Mammary epithelial cell (primary cell): ENCODE data around the gene ATP8A2.

Experiments used
- CTCF ChIP-seq, 2 donors: IDR thresholded peaks in 1 of 2; conservative IDR thresholded peaks in 1 of 2; 2 replicates each; pipeline ENCODE4 v1.5.1; 2011 to 2012; ENCODE audit warnings: inconsistent platforms in 2 of 2, low read length in 2 of 2, mild to moderate bottlenecking in 2 of 2, control low read depth in 1 of 2, low read depth in 1 of 2; ENCODE audit not compliant: insufficient read depth in 1 of 2; ENCODE audit errors: extremely low read depth in 1 of 2
- EZH2 ChIP-seq: IDR thresholded peaks from 2 replicates; pipeline ENCODE4 v1.6.1; 2012; ENCODE audit warnings: low read length, inconsistent platforms, borderline replicate concordance

GRCh38 chr13:26007261-26008125, 635.7 kb downstream of the ATP8A2 start:
- no peak for TF ChIP-seq CTCF (conservative IDR thresholded peaks at IDR 0.05 in 1 of 2, IDR thresholded peaks at IDR 0.05 in 1 of 2; ENCODE audit: extremely low read depth in 1 of 2, insufficient read depth in 1 of 2, low read depth in 1 of 2, low read length in 2 of 2)
- TF ChIP-seq EZH2 = no peak
